ENCODE results near the gene NFE2L2.
"Not testable (repeated sequence)": the region's sequence is repeated elsewhere in the genome, so short reads cannot be mapped to it uniquely, and the experiment has no call there.

Gene NFE2L2

DNA sequence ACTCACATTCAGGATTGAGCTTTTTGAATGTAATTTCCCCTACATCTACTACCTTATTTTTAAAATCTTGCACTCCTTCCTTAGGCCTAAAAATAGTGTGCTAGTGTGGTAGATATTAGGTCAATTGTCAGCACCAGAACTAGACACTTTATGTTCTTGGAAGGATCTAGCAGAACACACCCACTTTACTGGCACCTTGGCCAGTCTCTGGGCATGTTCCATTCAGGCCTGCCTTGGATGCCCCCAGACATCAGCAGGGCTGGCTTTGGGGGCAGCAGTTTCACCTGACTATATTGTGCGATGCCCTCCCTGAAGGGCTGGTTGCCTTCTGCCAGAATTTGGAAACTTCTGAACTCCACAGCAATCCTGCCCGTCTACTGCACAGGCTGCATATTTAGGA lies 15.3 kb upstream of the NFE2L2 start:
- no peak for DNase-seq

DNA sequence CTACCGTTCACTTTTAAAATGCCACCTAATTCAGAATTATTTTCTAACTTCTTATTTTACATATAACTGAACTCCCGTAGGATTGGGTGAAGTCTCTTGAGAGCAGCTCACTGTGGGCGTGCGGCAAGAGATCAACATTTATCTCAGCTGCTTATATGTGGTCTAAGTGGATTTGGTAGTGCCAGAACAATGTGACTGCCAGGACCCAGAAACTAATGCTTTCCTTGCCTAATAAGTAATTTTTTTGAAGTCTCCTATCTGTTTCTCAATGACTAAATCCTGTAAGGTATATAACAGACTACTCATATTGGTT lies 11.2 kb upstream of the NFE2L2 start:
- DNase-seq = no peak

DNA sequence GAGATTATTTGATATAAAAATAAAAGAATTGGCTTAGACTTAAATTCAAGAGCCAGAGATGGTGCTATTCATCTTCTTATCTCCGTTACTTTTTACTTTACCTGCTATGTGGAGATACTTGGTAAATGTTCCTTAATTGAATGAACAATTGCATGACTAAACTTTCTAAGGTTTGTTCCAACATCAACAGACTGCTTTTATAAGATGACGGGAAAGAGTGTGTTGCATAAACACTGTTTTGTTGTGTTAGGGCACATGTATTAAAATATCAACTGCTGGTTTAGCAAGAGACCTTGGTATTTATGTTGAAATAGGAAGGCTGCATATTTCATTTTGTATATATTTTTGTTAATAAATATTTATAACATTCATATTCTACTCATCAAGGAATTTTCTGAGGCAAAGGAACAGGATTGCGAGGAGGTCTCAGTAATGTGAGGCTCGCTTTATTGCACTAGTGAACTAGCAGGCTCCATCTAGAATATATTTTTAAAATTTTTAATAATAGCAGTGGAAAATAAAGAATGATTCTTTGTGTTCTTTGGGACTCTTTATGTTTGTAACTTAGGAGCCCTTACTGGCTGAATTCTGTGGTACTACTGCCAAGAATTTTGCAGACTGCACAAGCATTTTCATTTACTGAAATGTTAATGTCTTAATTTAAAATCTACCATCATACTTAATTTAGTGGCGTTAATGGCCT lies 10.7 kb upstream of the NFE2L2 start:
- DNase-seq = no peak

DNA sequence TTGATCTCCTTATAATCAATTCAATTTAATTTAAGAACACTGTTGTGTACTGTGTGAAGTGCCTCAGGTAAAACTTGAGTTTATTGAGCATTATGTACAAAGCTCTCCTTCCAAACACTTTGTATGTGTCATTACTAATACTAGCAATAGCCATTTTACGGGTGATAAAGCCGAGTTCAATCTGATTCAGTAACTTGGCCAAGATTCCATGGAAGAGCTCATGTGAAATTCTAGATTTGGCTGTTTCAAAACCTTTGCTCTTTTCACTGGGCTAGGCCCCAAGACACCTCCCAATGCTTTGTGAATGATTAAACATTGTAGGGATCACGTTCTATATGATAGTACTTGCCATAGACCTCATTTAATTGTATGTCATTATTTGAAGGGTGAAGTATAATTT lies 8.9 kb upstream of the NFE2L2 start:
- no peak for DNase-seq

DNA sequence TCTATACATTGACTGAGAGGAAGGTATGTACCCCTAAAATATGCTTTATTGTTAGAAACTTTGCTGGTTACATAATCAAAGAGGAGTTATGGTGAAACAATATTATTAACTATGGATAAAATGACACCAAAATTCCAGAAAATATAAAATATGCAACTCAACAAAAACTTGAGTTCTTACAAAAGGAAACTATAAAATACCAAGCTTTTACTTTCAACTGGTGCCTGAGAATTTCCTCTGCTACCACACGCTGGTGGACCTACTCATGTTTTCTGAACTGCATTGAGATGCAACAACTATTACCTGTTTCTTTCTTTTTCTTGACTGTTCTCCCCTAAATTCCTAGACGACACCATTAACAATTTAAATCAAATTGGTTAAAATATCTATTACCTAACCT lies 8.2 kb upstream of the NFE2L2 start:
- DNase-seq = no peak

DNA sequence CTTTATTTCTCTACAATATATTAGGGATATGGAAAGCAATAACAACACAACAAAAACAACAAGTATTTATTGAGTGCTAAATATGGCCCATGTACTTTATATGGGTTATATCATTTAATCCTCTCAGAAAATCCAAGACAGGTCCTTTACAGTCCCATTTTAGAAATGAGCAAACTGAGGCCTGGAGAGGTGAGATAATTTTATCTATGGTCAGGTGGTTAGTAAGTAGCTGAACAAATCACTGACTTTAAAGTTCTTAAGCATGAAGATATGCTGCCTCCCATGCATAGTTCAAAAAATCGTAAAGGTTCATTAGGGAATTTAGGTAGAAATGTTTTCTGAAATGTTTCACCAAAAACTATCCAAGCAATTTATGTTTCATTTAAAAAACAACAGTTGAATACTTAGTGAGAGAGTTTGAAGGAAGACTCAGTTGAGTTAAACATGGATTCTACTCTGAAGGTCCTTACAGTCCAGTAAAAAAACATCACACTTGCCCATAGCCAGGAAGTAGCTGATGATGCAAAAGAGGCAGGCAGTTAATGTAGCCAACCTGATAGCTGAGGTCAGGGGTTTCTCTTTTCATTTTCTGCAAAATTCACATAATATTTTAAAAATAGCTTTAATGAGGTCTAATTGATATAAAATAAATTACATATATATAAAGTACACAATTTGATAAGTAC lies 7.6 kb upstream of the NFE2L2 start:
- no peak for DNase-seq

DNA sequence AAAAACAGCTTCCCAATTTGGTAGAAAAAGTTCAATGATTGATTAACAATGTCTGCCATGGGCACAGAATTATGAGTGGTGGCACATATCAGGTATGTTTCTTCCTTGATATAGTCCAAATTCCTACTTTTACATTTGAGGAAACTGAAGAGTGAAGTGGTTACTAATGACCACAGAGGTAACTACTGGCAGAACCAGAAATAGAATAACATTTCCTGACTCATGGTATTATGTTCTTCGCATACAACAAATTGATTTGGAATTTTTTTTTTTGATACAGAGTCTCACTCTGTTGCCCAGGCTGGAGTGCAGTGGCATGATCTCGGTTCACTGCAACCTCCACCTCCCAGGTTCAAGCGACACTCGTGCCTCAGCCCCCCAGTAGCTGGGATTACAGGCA lies 6.0 kb upstream of the NFE2L2 start:
- DNase-seq = no peak

DNA sequence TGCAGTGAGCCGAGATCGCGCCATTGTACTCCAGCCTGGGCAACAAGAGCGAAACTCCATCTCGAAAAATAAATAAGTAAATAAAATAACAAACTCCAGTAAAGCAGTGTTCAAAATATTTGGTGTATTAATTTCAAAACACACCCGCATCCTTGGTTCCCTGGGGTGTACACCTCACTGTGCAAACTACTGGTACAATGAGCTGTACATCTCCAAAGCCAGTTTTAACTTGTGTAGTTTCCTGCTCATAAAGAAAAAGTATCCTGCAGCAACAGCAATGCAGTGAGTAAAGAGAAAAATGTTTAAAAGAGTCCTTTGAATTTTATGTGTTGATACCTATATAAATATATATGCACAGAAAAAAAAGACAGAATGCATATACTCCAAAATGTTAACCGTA lies 4.4 kb upstream of the NFE2L2 start:
- DNase-seq = no peak

DNA sequence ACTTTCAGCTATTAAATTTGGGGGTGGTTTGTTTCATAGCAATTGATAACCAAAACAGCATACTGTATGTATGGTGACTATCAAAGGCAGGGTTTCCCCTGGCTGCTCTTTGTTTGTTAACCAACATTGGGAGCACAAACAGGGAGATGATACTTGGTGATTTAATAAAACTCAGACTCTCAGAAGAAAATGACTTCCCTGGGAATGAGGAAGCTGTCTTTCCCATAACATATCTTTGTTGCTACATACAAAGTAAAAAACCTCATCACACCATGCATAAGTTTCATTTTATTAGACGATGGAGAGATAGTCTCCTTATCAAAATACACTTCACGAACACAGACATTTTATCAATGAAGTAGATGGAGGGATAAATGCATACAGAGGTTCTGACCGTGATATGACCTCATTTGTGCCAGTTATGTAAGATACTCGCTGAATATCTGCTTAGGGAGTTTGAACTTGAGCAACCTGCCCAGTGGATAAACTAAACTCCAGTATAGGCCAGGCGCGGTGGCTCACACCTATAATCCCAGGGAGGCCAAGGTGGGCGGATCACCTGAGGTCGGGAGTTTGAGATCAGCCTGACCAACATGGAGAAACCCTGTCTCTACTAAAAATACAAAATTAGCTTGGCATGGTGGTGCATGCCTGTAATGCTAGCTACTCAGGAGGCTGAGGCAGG lies 3.8 kb upstream of the NFE2L2 start:
- DNase-seq = no peak

DNA sequence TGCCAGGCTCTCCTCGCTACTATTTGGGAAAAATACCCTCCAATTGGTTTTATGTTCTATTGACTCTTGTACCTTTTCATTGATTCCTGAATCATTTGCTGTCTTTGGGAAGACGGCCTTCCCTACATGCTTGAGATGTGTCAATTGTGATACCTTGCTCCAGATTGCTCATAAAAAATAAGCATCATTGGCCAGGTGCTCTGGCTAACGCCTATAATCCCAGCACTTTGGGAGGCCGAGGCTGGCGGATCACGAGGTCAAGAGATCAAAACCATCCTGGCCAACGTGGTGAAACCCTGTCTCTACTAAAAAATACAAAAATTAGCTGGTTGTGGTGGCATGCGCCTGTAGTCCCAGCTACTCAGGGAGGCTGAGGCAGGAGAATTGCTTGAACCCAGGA lies 2.4 kb upstream of the NFE2L2 start:
- not testable (repeated sequence) for DNase-seq

DNA sequence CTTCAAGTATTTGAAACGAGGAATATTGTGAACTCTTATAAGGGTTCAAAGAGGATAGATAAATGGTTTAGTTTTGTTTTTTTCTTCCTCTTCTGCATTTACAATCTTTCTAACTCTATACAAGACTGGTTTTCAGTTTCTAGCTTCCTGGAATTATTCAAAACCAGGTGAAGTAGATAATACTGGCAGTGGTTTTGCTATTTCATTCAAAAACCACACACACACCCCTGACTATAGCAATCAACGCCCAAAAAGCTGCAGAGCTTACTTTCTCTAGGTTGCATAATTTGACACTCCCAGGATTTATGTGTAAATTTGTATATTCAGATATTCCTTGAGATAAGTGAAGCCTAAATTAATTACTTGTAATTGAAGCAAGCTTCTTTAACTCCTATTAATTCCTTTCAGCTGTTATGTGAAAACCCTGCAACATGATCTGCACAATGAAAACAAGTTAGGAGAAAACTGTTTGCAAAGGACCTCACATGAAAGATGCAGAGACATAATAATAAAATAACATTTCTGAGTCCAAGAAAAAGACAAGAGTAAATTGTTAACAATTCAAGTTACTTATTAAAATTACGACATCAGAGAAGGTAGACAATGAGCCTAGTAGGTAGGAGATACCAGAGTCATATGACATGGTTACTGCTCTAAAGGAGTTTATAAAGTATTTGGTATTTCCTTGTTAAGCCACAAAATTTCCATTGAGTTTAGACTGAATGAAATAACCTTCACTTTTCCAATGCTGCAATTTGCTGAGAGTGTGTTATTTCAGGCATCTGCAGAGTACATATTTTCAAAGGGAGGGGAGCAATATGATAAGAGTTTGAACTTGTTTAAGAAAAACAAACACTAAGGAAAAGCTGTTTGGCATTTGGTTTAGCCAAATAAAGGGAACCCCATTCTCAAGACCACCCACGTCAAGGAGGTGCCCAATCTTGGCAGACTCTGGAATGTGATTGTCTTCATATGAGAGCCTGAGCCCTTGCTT lies 1.6 kb upstream of the NFE2L2 start:
- DNase-seq = no peak

DNA sequence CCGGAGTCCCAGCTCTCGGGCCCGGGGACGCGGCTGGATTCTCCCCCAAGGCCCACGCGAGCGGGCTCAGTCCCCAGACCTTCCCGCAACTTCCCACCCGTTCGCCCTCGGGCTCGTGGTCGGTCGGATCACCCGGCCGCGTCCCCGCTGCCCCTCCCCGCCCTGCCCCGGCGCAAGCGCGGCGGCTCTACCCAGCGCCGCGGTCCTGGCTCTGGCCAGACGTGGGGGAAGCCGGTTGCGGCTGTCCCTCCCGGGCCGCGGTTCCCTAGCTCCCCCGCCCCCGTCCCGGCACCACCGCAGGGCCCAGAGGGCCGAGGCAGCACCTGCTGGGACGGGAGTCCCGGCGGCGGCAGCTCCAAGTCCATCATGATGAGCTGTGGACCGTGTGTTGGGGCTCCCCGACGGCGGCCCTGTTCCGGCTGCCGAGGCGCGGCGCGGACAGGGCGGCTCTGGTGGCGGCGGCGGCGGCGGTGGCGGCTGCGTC lies 276 bp downstream of the NFE2L2 start:
- no peak for DNase-seq

DNA sequence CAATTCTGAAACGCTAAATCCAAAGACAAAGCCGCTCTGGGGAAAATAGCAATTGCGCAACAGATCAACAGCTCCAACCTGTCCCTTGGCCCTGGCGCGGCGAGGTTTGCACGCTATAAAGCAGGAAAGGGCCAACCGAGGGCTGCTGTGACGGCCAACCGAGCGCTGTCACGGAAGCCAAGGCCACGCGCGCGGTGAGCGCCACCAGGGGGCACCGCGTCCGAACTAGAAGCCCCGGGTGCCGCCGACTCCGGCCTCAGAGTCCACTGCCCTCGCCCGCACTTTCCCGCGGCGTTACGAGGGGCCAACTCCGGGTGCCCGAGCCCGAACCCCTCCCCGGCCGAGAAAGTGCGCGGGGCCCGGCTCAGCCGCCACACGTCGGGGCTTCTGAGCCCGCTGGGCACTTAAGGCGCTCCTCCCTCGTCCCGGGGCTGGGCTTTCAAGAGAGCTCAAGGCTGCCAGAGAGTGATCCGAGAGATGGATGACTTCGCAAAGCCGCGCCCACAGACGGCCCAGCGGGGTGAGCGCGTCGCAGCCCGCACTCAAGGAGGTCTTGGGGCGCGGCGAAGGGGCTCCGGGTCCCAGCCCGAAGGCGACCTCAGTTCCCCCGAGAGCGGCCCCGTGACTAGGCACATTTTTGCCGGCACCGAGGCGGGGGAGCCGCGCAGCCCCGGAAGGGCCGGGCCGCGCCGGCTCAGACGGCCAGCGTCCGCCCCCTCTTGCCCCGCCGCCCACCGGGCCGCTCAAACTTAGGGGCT lies 897 bp downstream of the NFE2L2 start:
- DNase-seq = peak; percentile 95

DNA sequence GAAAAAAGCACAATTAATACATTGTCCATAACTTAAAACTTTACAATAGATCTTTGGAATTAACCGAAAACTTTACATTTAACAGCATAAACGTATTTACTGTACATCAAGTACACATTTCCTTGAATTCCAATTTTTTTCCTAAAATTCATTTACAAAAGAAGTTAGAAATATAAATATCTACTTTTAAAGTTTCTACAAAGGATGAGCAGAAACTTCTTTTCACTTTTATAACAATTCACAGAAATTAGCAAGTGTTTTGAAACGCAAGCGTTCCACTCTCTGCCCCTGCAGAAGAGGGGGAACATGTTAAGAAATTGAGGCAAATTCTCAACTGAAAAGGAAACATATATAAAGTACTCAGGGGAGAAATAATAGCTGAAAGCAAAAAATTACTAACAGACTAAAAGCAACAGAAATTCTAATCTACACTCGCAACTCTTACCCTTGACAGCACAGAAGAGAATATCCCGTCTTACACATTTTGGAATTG lies 1.5 kb downstream of the NFE2L2 start:
- DNase-seq = no peak

DNA sequence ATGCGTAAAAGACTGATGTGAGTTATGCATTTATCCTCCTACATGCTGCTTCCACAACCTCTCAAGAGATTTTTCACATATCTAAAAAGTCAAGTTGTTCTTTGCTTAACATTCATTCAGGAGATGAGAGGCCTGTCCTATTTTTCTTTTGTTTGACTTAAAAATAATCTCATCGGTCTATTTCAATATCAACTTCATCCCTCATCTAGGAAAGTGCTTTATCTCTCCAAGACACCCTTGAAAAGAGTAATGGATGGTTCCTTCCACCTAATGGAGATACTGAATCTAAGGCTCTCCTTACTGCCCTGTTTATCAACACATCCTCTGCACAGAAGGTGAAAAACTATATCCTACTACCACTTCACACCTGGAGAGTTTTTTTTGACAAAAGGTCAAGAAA lies 2.4 kb downstream of the NFE2L2 start:
- DNase-seq = no peak

DNA sequence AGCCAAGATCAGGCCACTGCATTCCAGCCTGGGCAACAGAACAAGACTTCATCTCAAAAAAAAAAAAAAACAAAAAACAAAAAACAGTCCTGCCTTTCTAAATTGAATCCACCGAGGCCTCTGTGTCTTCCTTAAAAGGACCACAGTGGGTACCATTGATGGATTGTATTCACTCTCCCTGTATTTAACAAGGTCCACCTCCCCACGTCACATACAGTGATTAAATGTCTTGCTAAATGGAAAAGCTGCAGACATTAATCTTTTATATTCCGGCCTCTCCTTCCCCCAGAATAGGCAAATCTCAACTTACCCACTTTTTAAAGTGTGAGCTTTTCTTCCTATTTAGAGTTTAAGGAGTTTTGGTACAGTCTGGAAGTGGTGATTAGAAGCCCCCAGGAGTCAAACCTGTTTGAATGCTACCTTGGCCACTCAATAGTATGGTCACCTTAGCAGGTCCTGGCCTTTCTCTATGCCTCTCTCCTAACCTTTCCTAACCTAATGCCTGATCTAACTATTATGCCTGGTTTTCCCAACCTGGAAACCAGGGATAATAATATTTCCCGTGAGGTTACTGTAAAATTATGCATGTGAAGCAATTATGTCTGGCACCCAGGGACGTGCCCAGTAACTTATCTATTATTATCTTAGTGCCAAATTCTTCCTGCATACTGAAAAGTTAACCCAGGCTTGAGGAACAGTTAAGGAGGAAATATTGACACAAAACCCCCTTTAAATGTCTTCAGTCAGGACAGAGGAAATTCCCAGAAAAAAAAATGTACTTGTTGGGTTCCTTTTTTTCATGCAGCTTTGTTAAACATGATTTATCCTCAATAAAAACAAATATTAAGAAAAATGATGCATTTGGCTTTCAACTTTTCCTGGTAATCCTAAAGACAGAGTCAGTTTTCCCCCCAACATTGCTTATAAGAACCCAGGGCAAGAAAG lies 3.1 kb downstream of the NFE2L2 start:
- no peak for DNase-seq

DNA sequence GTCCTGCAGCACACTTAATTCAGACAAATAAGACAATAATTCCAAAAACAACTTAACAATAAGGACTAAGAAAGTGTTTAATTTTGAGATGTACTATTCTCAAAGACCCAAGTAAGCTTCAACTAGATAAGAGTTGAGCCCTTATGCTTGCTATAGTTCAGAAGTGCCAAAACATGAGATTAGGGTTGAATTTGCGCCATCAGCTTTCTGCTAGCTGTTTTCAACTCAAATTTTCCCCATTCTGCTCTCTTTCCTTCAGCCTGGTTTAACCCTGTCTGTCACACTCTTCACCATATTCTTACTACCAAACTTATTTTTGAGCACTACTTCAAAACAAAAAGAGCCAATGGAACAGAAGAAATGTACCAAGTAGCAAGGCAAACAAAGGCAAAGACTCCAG lies 4.1 kb downstream of the NFE2L2 start:
- no peak for DNase-seq

DNA sequence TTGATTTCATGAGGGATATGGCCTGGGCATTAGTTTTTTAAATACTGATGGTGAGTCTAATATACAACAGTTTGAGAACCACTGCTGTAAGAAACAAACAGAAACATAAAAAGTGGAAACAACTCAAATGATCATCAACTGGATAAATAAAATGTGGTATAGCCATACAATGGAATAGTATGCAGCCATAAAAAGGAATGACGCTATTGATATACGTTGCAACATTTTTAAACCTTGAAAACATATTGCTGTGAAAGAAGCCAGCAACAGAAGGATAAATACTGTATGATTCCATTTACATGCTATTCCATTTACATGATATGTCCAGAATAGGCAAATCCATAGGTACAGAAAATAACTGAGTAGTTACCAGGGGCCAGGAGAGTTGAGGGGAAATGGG lies 6.5 kb downstream of the NFE2L2 start:
- DNase-seq = no peak

DNA sequence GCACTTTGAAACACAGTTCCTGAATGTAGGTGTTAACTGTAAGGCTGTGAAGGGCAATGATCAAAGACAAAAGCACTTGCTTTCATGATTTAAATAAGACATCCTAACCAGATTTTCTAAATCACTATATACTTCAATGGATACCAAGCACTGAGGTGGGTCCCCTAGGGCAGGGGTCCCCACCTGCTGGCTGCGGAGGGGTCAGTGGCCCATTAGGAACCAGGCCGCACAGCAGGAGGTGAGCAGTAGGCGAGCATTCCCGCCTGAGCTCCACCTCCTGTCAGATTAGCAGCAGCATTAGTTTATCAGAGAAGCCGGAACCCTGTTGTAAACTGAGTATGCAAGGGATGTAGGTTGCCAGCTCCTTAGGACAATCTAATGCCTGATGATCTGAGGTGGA lies 7.1 kb downstream of the NFE2L2 start:
- DNase-seq = no peak

DNA sequence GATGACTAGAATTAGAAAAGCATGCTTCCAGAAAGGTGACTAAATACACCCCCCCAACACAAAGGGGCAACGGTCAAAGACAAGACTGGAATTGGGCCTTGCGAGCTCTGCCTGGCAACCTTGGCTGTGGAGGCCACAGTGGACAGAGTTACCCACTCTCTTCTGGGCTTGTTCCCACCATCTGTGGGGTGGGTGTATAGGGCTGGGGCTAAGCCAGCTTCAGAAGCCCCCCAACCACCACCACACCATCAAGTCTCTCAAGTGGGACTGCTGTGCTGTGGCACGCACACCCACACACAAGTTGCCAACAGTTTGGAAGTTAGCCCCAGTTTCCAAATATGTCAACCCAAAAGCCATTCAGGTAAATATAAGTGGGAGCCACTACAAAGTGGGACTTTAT lies 7.8 kb downstream of the NFE2L2 start:
- no peak for DNase-seq

DNA sequence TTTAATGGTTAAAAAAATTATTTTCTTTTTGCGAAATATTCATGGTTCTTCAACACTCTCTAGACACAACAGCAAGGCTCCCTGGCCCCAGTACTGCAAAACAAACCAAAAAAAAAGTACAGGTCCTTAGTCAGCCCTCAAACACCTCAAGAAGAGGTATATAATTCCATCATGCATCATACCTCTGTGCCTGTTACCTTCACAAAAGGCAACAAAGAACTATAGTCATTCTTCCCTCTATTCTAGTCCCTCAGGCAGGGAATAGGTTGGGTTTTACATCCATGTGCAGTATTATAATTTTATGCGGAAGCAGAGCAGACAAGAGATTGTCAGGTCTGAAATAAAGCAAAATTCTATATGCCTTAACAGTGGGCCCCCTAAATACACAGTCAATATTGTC lies 8.5 kb downstream of the NFE2L2 start:
- no peak for DNase-seq
